Glutamatergic neuron (in vitro differentiated cells): Measurements from ENCODE around the gene PSME1. TPM values are rescaled to one million over a fixed set of nuclear protein-coding genes. Genes with fewer than 3 reads are reported as not detected.

Experiments
- DNase-seq: peaks from one replicate; pipeline ENCODE4 v3.0.0; 2022
- H3K27ac Mint-ChIP-seq: one replicate; pipeline ENCODE4 v1.8.0; 2020; ENCODE audit warnings: mild to moderate bottlenecking, mixed read lengths, inconsistent platforms; ENCODE audit not compliant: unreplicated experiment
- H3K27me3 Mint-ChIP-seq: one replicate; pipeline ENCODE4 v1.8.0; 2020; ENCODE audit warnings: mild to moderate bottlenecking, moderate library complexity, mixed read lengths, inconsistent platforms; ENCODE audit not compliant: unreplicated experiment
- H3K36me3 Mint-ChIP-seq: one replicate; pipeline ENCODE4 v1.8.0; 2020; ENCODE audit warnings: mild to moderate bottlenecking, mixed read lengths, inconsistent platforms; ENCODE audit not compliant: unreplicated experiment
- H3K4me1 Mint-ChIP-seq: one replicate; pipeline ENCODE4 v1.8.0; 2020; ENCODE audit warnings: mild to moderate bottlenecking, low read depth, mixed read lengths, inconsistent platforms; ENCODE audit not compliant: unreplicated experiment
- H3K4me3 Mint-ChIP-seq: one replicate; pipeline ENCODE4 v1.8.0; 2020; ENCODE audit warnings: mild to moderate bottlenecking, mixed read lengths, inconsistent platforms; ENCODE audit not compliant: unreplicated experiment
- H3K9me3 Mint-ChIP-seq: one replicate; pipeline ENCODE4 v1.8.0; 2020; ENCODE audit warnings: mild to moderate bottlenecking, moderate library complexity, mixed read lengths, inconsistent platforms; ENCODE audit not compliant: unreplicated experiment
- CTCF ChIP-seq: fragments of 200-600 bp; sonication (generic); IDR thresholded peaks from one replicate; pipeline ENCODE4 v1.5.0; 2021; ENCODE audit not compliant: partially characterized antibody, unreplicated experiment
- total RNA-seq: library from RNA; stranded (reverse); fragmentation: NEBNext Ultra II Directional; extraction: Animal tissue kit (Norgen Biotek cat#: 25700); gene quantifications from one replicate; pipeline ENCODE4 v1.2.1, GENCODE V29; 2021; ENCODE audit not compliant: unreplicated experiment

The PSME1 gene
- total RNA-seq, 1 donor from 2014 or later, result 35.7 TPM

- no peak overlapping the region for H3K4me3 Mint-ChIP-seq
- peaks cover 4% of the 10 kb centered on the region for H3K27me3 Mint-ChIP-seq
- no peak for DNase-seq
- H3K9me3 Mint-ChIP-seq, result no peaks in the 10 kb centered on the region
- H3K4me1 Mint-ChIP-seq, result no peaks in the 10 kb centered on the region
- TF ChIP-seq CTCF, result no peak
- H3K36me3 Mint-ChIP-seq, result peaks cover under 1% of the 10 kb centered on the region
- H3K27ac Mint-ChIP-seq, result no peak overlapping the region
Measured at GRCh38 chr14:24123424-24124417, 12.3 kb upstream of the PSME1 start.

GRCh38 chr14:24126939-24127338 lies 9.1 kb upstream of the PSME1 start:
- Mint-ChIP-seq H3K27me3 (peaks cover 6% of the 10 kb centered on the region), H3K27ac (no peak overlapping the region), H3K36me3 (no peaks in the 10 kb centered on the region), H3K4me3 (no peak overlapping the region), H3K9me3 (peaks cover 4% of the 10 kb centered on the region), H3K4me1 (peaks cover 13% of the 10 kb centered on the region)
- TF ChIP-seq CTCF, result no peak
- no peak for DNase-seq

GRCh38 chr14:24127673-24128072 lies 8.3 kb upstream of the PSME1 start:
- Mint-ChIP-seq H3K4me1 (peaks cover 14% of the 10 kb centered on the region), H3K4me3 (no peak overlapping the region), H3K27ac (no peak overlapping the region), H3K27me3 (peaks cover 6% of the 10 kb centered on the region), H3K36me3 (no peaks in the 10 kb centered on the region), H3K9me3 (peaks cover 4% of the 10 kb centered on the region)
- TF ChIP-seq CTCF, result no peak
- no peak for DNase-seq

- Mint-ChIP-seq H3K4me3 (no peak overlapping the region), H3K27me3 (peaks cover 6% of the 10 kb centered on the region), H3K36me3 (no peaks in the 10 kb centered on the region), H3K9me3 (peaks cover 4% of the 10 kb centered on the region), H3K27ac (no peak overlapping the region), H3K4me1 (peaks cover 18% of the 10 kb centered on the region)
- no peak for TF ChIP-seq CTCF
- no peak for DNase-seq
Measured at GRCh38 chr14:24129410-24129998, 6.5 kb upstream of the PSME1 start.

- no peaks in the 10 kb centered on the region for H3K36me3 Mint-ChIP-seq
- peaks cover 22% of the 10 kb centered on the region for H3K4me1 Mint-ChIP-seq
- H3K27ac Mint-ChIP-seq, result peak within 1 kb of the TSS; percentile 78
- no peak for DNase-seq
- peaks cover 10% of the 10 kb centered on the region for H3K27me3 Mint-ChIP-seq
- peaks cover 8% of the 10 kb centered on the region for H3K9me3 Mint-ChIP-seq
- no peak for TF ChIP-seq CTCF
- H3K4me3 Mint-ChIP-seq, result peak within 1 kb of the TSS; percentile 70
Measured at GRCh38 chr14:24130380-24130716, 5.6 kb upstream of the PSME1 start, which contains the start of gene FITM1. Gene FITM1 (plus strand): TSS chr14:24130659. CDS start chr14:24131564, 905 bp downstream.
